Mesendoderm (in vitro differentiated cells): ENCODE data around the gene CMYA5.

Source experiments
- DNase-seq: peaks from one replicate; pipeline ENCODE4 v3.0.0; 2013
- H2AK5ac ChIP-seq: 2 replicates; pipeline ENCODE4 v1.6.1; 2013; ENCODE audit warnings: low read length, inconsistent platforms
- H2BK120ac ChIP-seq: 2 replicates; pipeline ENCODE4 v1.6.1; 2013; ENCODE audit warnings: low read depth, mild to moderate bottlenecking, low read length, moderate library complexity, mixed read lengths
- H2BK15ac ChIP-seq: replicated peaks from 2 replicates; pipeline ENCODE4 v1.6.1; 2013; ENCODE audit warnings: low read depth, mild to moderate bottlenecking, moderate library complexity
- H2BK5ac ChIP-seq: 2 replicates; pipeline ENCODE4 v1.6.1; 2013; ENCODE audit warnings: low read length, inconsistent platforms
- H3K18ac ChIP-seq: 2 replicates; pipeline ENCODE4 v1.6.1; 2013; ENCODE audit warnings: mild to moderate bottlenecking, low read length, mixed read lengths
- H3K23ac ChIP-seq: one replicate; pipeline ENCODE4 v1.6.1; 2013; ENCODE audit warnings: low read length
- H3K27ac ChIP-seq: 2 replicates; pipeline ENCODE4 v1.5.1; 2013; ENCODE audit warnings: low read depth, mild to moderate bottlenecking, inconsistent platforms, low read length, moderate library complexity
- H3K27me3 ChIP-seq: 2 replicates; pipeline ENCODE4 v1.6.1; 2013; ENCODE audit warnings: low read length, control low read depth, mild to moderate bottlenecking, inconsistent platforms; ENCODE audit not compliant: insufficient read depth, poor library complexity
- H3K36me3 ChIP-seq: 2 replicates; pipeline ENCODE4 v1.6.1; 2013; ENCODE audit warnings: low read length, inconsistent platforms; ENCODE audit not compliant: control insufficient read depth, insufficient read depth
- H3K4ac ChIP-seq: one replicate; pipeline ENCODE4 v1.6.1; 2013; ENCODE audit warnings: low read depth, mild to moderate bottlenecking, low read length, moderate library complexity
- H3K4me1 ChIP-seq: 2 replicates; pipeline ENCODE4 v1.6.1; 2013; ENCODE audit warnings: low read depth, low read length, inconsistent platforms; ENCODE audit not compliant: control insufficient read depth
- H3K4me2 ChIP-seq: 2 replicates; pipeline ENCODE4 v1.6.1; 2013; ENCODE audit warnings: low read length
- H3K4me3 ChIP-seq: 2 replicates; pipeline ENCODE4 v1.5.1; 2013; ENCODE audit warnings: mild to moderate bottlenecking, low read length
- H3K56ac ChIP-seq: one replicate; pipeline ENCODE4 v1.6.1; 2013; ENCODE audit warnings: low read length
- H3K79me1 ChIP-seq: 2 replicates; pipeline ENCODE4 v1.6.1; 2013; ENCODE audit warnings: low read length, inconsistent platforms
- H3K79me2 ChIP-seq: 2 replicates; pipeline ENCODE4 v1.6.1; 2013; ENCODE audit warnings: mild to moderate bottlenecking, low read length; ENCODE audit not compliant: control insufficient read depth, insufficient read depth
- H3K9ac ChIP-seq: 2 replicates; pipeline ENCODE4 v1.6.1; 2013; ENCODE audit warnings: low read length, inconsistent platforms
- H4K5ac ChIP-seq: one replicate; pipeline ENCODE4 v1.6.1; 2013; ENCODE audit warnings: low read length
- H4K8ac ChIP-seq: one replicate; pipeline ENCODE4 v1.6.1; 2013; ENCODE audit warnings: low read depth, mild to moderate bottlenecking, control low read depth, low read length, moderate library complexity
- WGBS: extraction: QIAGEN DNeasy Blood & Tissue Kit; methylation state at CpG from one replicate; pipeline ENCODE4 v1.1.7; 2013; ENCODE audit warnings: low lambda C conversion rate, missing lambda C conversion rate; ENCODE audit not compliant: insufficient coverage; ENCODE audit errors: extremely low coverage; 5-methylcytosine and 5-hydroxymethylcytosine counted together

CMYA5 gene

DNA sequence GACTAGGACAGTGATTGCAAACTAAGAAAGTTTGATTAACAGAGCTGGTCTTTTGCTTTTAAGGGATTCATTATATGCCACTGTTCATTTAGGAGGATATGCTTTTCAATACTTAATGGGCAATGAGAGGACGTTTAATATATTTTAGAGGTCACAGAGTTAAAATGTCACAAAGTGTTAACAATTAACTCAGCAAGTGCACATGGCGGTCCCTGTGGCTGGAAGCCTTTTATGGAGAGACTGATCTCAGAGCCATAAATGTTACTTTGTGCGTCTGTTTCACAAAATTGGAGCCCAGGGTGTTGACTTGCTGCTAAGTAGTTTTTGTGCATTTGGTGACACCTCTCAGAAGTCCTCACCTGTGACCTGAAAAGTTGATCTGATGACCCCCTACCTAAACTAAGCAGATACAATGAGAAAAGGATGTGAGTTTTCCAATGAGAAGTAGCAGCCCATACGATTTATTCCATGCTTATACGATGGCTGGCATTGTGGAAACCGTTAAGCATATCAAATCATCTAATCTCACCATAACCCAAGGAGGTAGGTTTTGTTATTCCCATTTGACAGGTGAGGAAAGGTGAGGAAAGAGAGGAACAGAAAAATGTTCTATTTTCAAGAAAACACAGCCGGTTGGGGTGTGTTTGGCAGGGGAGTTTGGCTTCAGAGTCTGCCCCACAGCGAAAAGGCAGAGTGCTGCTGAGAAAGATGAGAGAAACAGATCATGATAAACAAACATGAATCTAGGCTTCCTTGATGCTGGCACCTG, 64.4 kb downstream of the CMYA5 start:
- WGBS: no CpG with 5 or more reads among the region's 8 CpGs
- no peak overlapping the region for H3K4ac ChIP-seq
- no peak overlapping the region for H4K5ac ChIP-seq
- no peak overlapping the region for H3K23ac ChIP-seq
- H3K18ac ChIP-seq: no peak overlapping the region
- H3K27ac ChIP-seq: no peak overlapping the region
- H2AK5ac ChIP-seq: no peak overlapping the region
- no peaks in the 10 kb centered on the region for H3K27me3 ChIP-seq
- H3K4me2 ChIP-seq: no peak overlapping the region
- no peak overlapping the region for H3K9ac ChIP-seq
- H3K36me3 ChIP-seq: no peaks in the 10 kb centered on the region
- H4K8ac ChIP-seq: no peak overlapping the region
- no peaks in the 10 kb centered on the region for H3K4me1 ChIP-seq
- no peak overlapping the region for H2BK5ac ChIP-seq
- no peak overlapping the region for H3K56ac ChIP-seq
- H2BK120ac ChIP-seq: no peak overlapping the region
- H3K79me1 ChIP-seq: no peaks in the 10 kb centered on the region
- H3K4me3 ChIP-seq: no peak overlapping the region
- H3K79me2 ChIP-seq: no peaks in the 10 kb centered on the region
- no peak for DNase-seq
- no peak overlapping the region for H2BK15ac ChIP-seq

DNA sequence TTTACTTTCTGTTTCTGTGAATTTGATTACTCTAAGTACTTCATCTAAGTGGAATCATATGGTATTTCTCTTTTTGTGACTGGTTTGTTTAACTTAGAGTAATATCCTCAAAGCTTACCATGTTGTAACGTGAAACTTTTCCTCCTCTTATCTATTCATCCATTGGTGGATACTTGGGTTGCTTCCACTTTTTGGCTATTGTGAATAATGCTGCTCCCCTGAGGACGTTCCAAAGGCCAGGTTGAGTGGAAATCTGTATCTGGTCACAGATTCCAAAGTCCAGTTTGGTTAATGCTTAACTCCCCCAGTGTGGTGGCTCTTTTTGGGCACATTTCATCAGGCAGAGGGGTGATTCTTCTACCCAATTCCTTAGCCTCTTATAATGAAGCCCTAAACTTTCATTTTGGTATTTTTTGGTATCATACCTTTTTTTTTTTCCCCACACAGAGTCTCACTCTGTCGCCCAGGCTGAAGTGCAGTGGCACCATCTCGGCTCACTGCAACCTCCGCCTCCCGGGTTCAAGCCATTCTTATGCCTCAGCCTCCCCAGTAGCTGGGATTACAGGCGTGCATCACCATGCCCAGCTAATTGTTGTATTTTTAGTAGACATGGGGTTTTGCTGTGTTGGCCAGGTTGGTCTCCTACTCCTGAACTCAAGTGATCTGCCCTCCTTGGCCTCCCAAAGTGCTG, 65.4 kb downstream of the CMYA5 start:
- Histone ChIP-seq H3K79me1 (no peaks in the 10 kb centered on the region), H3K4ac (no peak overlapping the region), H4K8ac (no peak overlapping the region), H3K23ac (no peak overlapping the region), H4K5ac (no peak overlapping the region), H3K9ac (no peak overlapping the region), H2BK120ac (no peak overlapping the region), H2BK5ac (no peak overlapping the region), H3K36me3 (no peaks in the 10 kb centered on the region), H3K79me2 (no peaks in the 10 kb centered on the region), H2AK5ac (no peak overlapping the region), H3K4me2 (no peak overlapping the region), H3K27me3 (no peaks in the 10 kb centered on the region), H3K4me3 (no peak overlapping the region), H3K4me1 (no peaks in the 10 kb centered on the region), H2BK15ac (no peak overlapping the region), H3K18ac (no peak overlapping the region), H3K27ac (no peak overlapping the region), H3K56ac (no peak overlapping the region)
- no CpG with 5 or more reads among the region's 7 CpGs for WGBS
- DNase-seq: no peak

DNA sequence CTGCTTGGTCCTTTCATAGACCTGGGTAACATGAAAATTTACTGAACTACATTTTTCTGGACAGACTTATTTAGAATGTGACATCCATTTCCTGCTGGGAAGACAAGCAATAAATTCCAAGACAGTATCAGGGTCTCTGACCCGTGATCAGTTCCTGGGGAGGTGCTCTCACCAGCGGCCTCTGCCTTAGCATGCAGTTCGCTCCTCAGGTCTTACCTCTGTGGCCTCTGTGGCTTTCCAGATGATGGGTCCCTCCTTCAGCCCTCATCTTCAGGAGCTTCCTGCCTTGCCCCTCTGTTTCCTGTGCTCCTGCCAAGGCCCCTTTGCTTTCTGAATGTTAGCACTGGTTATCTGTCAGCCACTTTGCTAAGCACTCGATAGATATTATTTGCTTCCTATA, 66.4 kb downstream of the CMYA5 start:
- no CpG with 5 or more reads among the region's 4 CpGs for WGBS
- Histone ChIP-seq H3K79me2 (no peaks in the 10 kb centered on the region), H3K4me3 (no peak overlapping the region), H4K8ac (no peak overlapping the region), H3K79me1 (no peaks in the 10 kb centered on the region), H3K4ac (no peak overlapping the region), H3K4me1 (no peaks in the 10 kb centered on the region), H4K5ac (no peak overlapping the region), H2BK120ac (no peak overlapping the region), H3K56ac (no peak overlapping the region), H2BK15ac (no peak overlapping the region), H3K23ac (no peak overlapping the region), H3K27ac (no peak overlapping the region), H3K27me3 (no peaks in the 10 kb centered on the region), H3K9ac (no peak overlapping the region), H3K4me2 (no peak overlapping the region), H2AK5ac (no peak overlapping the region), H2BK5ac (no peak overlapping the region), H3K18ac (no peak overlapping the region), H3K36me3 (no peaks in the 10 kb centered on the region)
- no peak for DNase-seq

DNA sequence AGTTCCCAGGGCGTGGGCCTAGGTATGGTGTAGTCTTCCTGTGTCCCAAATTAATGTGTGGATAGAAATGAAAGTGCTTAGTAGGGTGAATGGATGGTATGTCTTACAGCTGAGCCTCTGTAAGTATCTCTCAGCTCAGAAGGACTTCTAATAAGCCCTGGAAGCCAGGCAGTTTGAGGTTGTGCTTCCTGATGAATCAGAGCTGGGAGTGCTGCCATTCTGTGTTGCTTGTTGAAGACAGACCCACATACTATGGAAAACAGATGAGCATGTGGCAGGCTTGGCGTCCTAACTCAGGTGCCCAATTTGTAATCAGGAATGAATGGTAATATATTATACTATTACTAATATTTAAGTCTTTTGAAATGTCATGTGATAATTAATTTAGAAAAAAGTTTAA, 69.8 kb downstream of the CMYA5 start:
- no CpG with 5 or more reads among the region's 2 CpGs for WGBS
- Histone ChIP-seq H3K79me1 (no peaks in the 10 kb centered on the region), H4K8ac (no peak overlapping the region)

DNA sequence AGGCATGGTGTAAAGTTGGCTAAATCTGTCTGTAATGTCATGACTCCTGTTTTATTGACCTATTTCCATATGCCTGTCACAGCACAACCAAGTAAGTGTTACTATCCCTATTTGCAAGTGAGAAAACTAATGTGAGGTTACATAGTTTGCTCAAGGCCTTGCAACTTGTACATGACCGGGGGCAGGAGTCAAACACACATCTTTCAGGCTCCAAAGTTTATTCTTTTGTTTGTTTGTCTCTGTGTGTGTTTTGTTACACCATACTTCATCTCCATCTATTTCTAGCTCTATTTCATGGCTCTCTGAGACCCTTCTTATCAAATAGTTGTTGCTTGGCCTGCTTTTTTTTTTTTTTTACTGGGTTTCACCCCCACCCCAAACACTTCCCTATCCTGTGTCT, 70.2 kb downstream of the CMYA5 start:
- no peak overlapping the region for H3K4me3 ChIP-seq
- no peaks in the 10 kb centered on the region for H3K36me3 ChIP-seq
- H3K27me3 ChIP-seq: no peaks in the 10 kb centered on the region
- no peaks in the 10 kb centered on the region for H3K4me1 ChIP-seq
- H3K23ac ChIP-seq: no peak overlapping the region
- H2BK15ac ChIP-seq: no peak overlapping the region
- no peak overlapping the region for H3K4ac ChIP-seq
- no peak overlapping the region for H3K27ac ChIP-seq
- no peak overlapping the region for H2BK5ac ChIP-seq
- H3K79me1 ChIP-seq: no peaks in the 10 kb centered on the region
- H3K56ac ChIP-seq: no peak overlapping the region
- WGBS: no CpG with 5 or more reads among the region's 1 CpG
- H3K18ac ChIP-seq: no peak overlapping the region
- no peak for DNase-seq
- H3K9ac ChIP-seq: no peak overlapping the region
- H2BK120ac ChIP-seq: no peak overlapping the region
- no peak overlapping the region for H4K8ac ChIP-seq
- no peak overlapping the region for H2AK5ac ChIP-seq
- H3K79me2 ChIP-seq: no peaks in the 10 kb centered on the region
- no peak overlapping the region for H4K5ac ChIP-seq
- no peak overlapping the region for H3K4me2 ChIP-seq

More for the DNA sequence above, 69.8 kb downstream of the CMYA5 start:
- Histone ChIP-seq H2BK120ac (no peak overlapping the region), H3K4ac (no peak overlapping the region), H3K27ac (no peak overlapping the region), H2AK5ac (no peak overlapping the region), H2BK15ac (no peak overlapping the region), H3K4me1 (no peaks in the 10 kb centered on the region), H3K23ac (no peak overlapping the region), H3K56ac (no peak overlapping the region), H4K5ac (no peak overlapping the region), H3K9ac (no peak overlapping the region), H3K36me3 (no peaks in the 10 kb centered on the region), H3K79me2 (no peaks in the 10 kb centered on the region), H3K27me3 (no peaks in the 10 kb centered on the region), H2BK5ac (no peak overlapping the region), H3K4me2 (no peak overlapping the region), H3K4me3 (no peak overlapping the region), H3K18ac (no peak overlapping the region)
- DNase-seq: no peak
